H9 (cell line): ENCODE results near the gene DMD. TPM values are rescaled to one million over a fixed set of nuclear protein-coding genes. Genes with fewer than 3 reads are reported as not detected.

Experiments used
- DNase-seq: peaks from one replicate; pipeline ENCODE4 v3.0.0-alpha.2; 2017
- H2AFZ ChIP-seq: one replicate; pipeline ENCODE4 v1.6.1; 2013; ENCODE audit warnings: mild to moderate bottlenecking, low read length, control low read depth, moderate library complexity
- H2AK5ac ChIP-seq: 2 replicates; pipeline ENCODE4 v1.6.1; 2013; ENCODE audit warnings: low read length, control low read depth, mixed read lengths; ENCODE audit not compliant: insufficient read length
- H2BK120ac ChIP-seq: one replicate; pipeline ENCODE4 v1.6.1; 2013; ENCODE audit warnings: low read depth, mild to moderate bottlenecking, low read length, control low read depth, inconsistent platforms; ENCODE audit not compliant: poor library complexity, severe bottlenecking
- H2BK12ac ChIP-seq: 2 replicates; pipeline ENCODE4 v1.6.1; 2013; ENCODE audit warnings: low read length, control low read depth, mixed read lengths, low read depth; ENCODE audit not compliant: insufficient read length
- H2BK15ac ChIP-seq: 2 replicates; pipeline ENCODE4 v1.6.1; 2013; ENCODE audit warnings: low read depth, low read length, control low read depth
- H2BK20ac ChIP-seq: one replicate; pipeline ENCODE4 v1.6.1; 2013; ENCODE audit warnings: low read depth, mild to moderate bottlenecking, low read length, control low read depth, inconsistent platforms; ENCODE audit not compliant: poor library complexity, severe bottlenecking
- H2BK5ac ChIP-seq: 2 replicates; pipeline ENCODE4 v1.6.1; 2013; ENCODE audit warnings: low read length, control low read depth, mixed read lengths; ENCODE audit not compliant: insufficient read length
- H3K14ac ChIP-seq: 2 replicates; pipeline ENCODE4 v1.6.1; 2013; ENCODE audit warnings: low read length, control low read depth; ENCODE audit not compliant: insufficient read depth
- H3K18ac ChIP-seq: 2 replicates; pipeline ENCODE4 v1.6.1; 2013; ENCODE audit warnings: low read depth, mild to moderate bottlenecking, mixed read lengths, low read length, control low read depth; ENCODE audit not compliant: insufficient read length
- H3K23ac ChIP-seq: 2 replicates; pipeline ENCODE4 v1.6.1; 2013; ENCODE audit warnings: low read length, control low read depth, mixed read lengths, low read depth; ENCODE audit not compliant: insufficient read length
- H3K23me2 ChIP-seq: 2 replicates; pipeline ENCODE4 v1.6.1; 2013; ENCODE audit warnings: low read depth, mild to moderate bottlenecking, mixed read lengths, low read length, control low read depth; ENCODE audit not compliant: insufficient read length, poor library complexity, severe bottlenecking
- H3K27ac ChIP-seq: 2 replicates; pipeline ENCODE4 v1.5.1; 2013; ENCODE audit warnings: low read length, control low read depth, mixed read lengths, low read depth; ENCODE audit not compliant: insufficient read length
- H3K27me3 ChIP-seq: 2 replicates; pipeline ENCODE4 v1.6.1; 2013; ENCODE audit warnings: low read length, control low read depth, inconsistent platforms; ENCODE audit not compliant: insufficient read depth
- H3K4ac ChIP-seq: 2 replicates; pipeline ENCODE4 v1.6.1; 2013; ENCODE audit warnings: low read depth, mild to moderate bottlenecking, control low read depth, inconsistent platforms, low read length, moderate library complexity
- H3K4me1 ChIP-seq: 2 replicates; pipeline ENCODE4 v1.6.1; 2013; ENCODE audit warnings: low read length, control low read depth, inconsistent platforms; ENCODE audit not compliant: insufficient read depth
- H3K4me2 ChIP-seq: 2 replicates; pipeline ENCODE4 v1.6.1; 2013; ENCODE audit warnings: low read length, control low read depth, mixed read lengths; ENCODE audit not compliant: insufficient read length, insufficient read depth
- H3K56ac ChIP-seq: 2 replicates; pipeline ENCODE4 v1.6.1; 2013; ENCODE audit warnings: low read depth, mild to moderate bottlenecking, mixed read lengths, low read length, control low read depth; ENCODE audit not compliant: insufficient read length
- H3K79me1 ChIP-seq: 2 replicates; pipeline ENCODE4 v1.6.1; 2013; ENCODE audit warnings: low read depth, mild to moderate bottlenecking, moderate library complexity, low read length, control low read depth, inconsistent platforms; ENCODE audit not compliant: insufficient read depth, poor library complexity, severe bottlenecking
- H3K79me2 ChIP-seq: 2 replicates; pipeline ENCODE4 v1.6.1; 2013; ENCODE audit warnings: low read length, control low read depth, inconsistent platforms; ENCODE audit not compliant: insufficient read depth
- H3K9ac ChIP-seq: 2 replicates; pipeline ENCODE4 v1.6.1; 2013; ENCODE audit warnings: low read length, control low read depth, mixed read lengths; ENCODE audit not compliant: insufficient read length; ENCODE audit errors: extremely low read depth
- H3K9me3 ChIP-seq: one replicate; pipeline ENCODE4 v1.6.1; 2013; ENCODE audit warnings: low read depth, low read length, inconsistent platforms; ENCODE audit not compliant: control insufficient read depth
- H3T11ph ChIP-seq: one replicate; pipeline ENCODE4 v1.6.1; 2013; ENCODE audit warnings: mild to moderate bottlenecking, low read length, control low read depth, inconsistent platforms
- H4K20me1 ChIP-seq: one replicate; pipeline ENCODE4 v1.6.1; 2013; ENCODE audit not compliant: control insufficient read depth, insufficient read length, insufficient read depth
- H4K5ac ChIP-seq: 2 replicates; pipeline ENCODE4 v1.6.1; 2013; ENCODE audit warnings: low read depth, mild to moderate bottlenecking, mixed read lengths, low read length, control low read depth; ENCODE audit not compliant: insufficient read length
- H4K8ac ChIP-seq: replicated peaks from 2 replicates; pipeline ENCODE4 v1.6.1; 2013; ENCODE audit warnings: low read length, control low read depth, mixed read lengths, low read depth; ENCODE audit not compliant: insufficient read length
- H4K91ac ChIP-seq: 2 replicates; pipeline ENCODE4 v1.6.1; 2013; ENCODE audit warnings: low read depth, mild to moderate bottlenecking, moderate library complexity, mixed read lengths, low read length, control low read depth; ENCODE audit not compliant: insufficient read length
- H3K27ac Mint-ChIP-seq, 3 experiments: 2 replicates in 2 of 3; 3 replicates in 1 of 3; pipeline ENCODE4 v1.8.0; 2020 to 2021; ENCODE audit warnings: mixed read lengths in 3 of 3, mild to moderate bottlenecking in 1 of 3, moderate library complexity in 1 of 3
- H3K27me3 Mint-ChIP-seq: 2 replicates; pipeline ENCODE4 v1.8.0; 2021; ENCODE audit warnings: low read depth, mild to moderate bottlenecking, moderate library complexity, mixed read lengths
- H3K36me3 Mint-ChIP-seq, 3 experiments: 2 replicates in 2 of 3; 3 replicates in 1 of 3; pipeline ENCODE4 v1.8.0; 2020 to 2021; ENCODE audit warnings: low read depth in 3 of 3, mixed read lengths in 3 of 3; ENCODE audit not compliant: insufficient read depth in 1 of 3
- H3K4me1 Mint-ChIP-seq, 2 experiments: 2 replicates each; pipeline ENCODE4 v1.8.0; 2020; ENCODE audit warnings: mixed read lengths in 2 of 2
- H3K4me3 Mint-ChIP-seq, 2 experiments: 2 replicates in 1 of 2; 3 replicates in 1 of 2; pipeline ENCODE4 v1.8.0; 2020 to 2021; ENCODE audit warnings: mild to moderate bottlenecking in 2 of 2, mixed read lengths in 2 of 2, moderate library complexity in 1 of 2
- H3K9me3 Mint-ChIP-seq, 2 experiments: 2 replicates in 1 of 2; 3 replicates in 1 of 2; pipeline ENCODE4 v1.8.0; 2020; ENCODE audit warnings: mild to moderate bottlenecking in 2 of 2, mixed read lengths in 2 of 2, moderate library complexity in 1 of 2
- CTCF ChIP-seq: fragments of 200-600 bp; sonication (generic); conservative IDR thresholded peaks from 3 replicates; pipeline ENCODE4 v1.8.0; 2021; ENCODE audit warnings: antibody characterized with exemption, mild to moderate bottlenecking
- WGBS: extraction: QIAGEN DNeasy Blood & Tissue Kit; methylation state at CpG from one replicate; pipeline ENCODE4 v1.1.7; 2013; ENCODE audit warnings: missing lambda C conversion rate, low lambda C conversion rate, mixed read lengths; ENCODE audit not compliant: insufficient read length; ENCODE audit errors: extremely low coverage; 5-methylcytosine and 5-hydroxymethylcytosine counted together
- total RNA-seq: library from RNA; stranded (reverse); gene quantifications from 2 replicates; pipeline ENCODE4 v1.2.1, GENCODE V29; 2021

DMD gene
- total RNA-seq, 1 experiment from 2014 or later: 3.8 TPM

GRCh38 chrX:32572644-32573043, 638.7 kb downstream of the DMD start:
- H3K4me1 ChIP-seq: peaks cover 2% of the 10 kb centered on the region; the same call in 1 of the 2 replicates
- H3K4ac ChIP-seq: no peak overlapping the region
- no peaks in the 10 kb centered on the region for H3K27me3 ChIP-seq
- no peak overlapping the region for H4K91ac ChIP-seq
- H3K79me2 ChIP-seq: no peaks in the 10 kb centered on the region
- H3K27ac Mint-ChIP-seq: no peak overlapping the region
- no peak overlapping the region for H3K4me3 Mint-ChIP-seq
- no peak overlapping the region for H3K14ac ChIP-seq
- H2AK5ac ChIP-seq: no peak overlapping the region
- H4K8ac ChIP-seq: no peak overlapping the region
- no peak overlapping the region for H3K56ac ChIP-seq
- no peaks in the 10 kb centered on the region for H3K23me2 ChIP-seq
- no peaks in the 10 kb centered on the region for H3K27me3 Mint-ChIP-seq
- no peak overlapping the region for H2BK20ac ChIP-seq
- peaks cover 0 to 29% of the 10 kb centered on the region in 2 experiments; a peak in 3 of 5 replicates for H3K9me3 Mint-ChIP-seq
- H2BK15ac ChIP-seq: no peak overlapping the region
- H4K20me1 ChIP-seq: no peaks in the 10 kb centered on the region
- DNase-seq: no peak
- no peaks in the 10 kb centered on the region; a peak in 1 of 7 replicates for H3K36me3 Mint-ChIP-seq
- no peak for TF ChIP-seq CTCF
- no peak overlapping the region for H2BK12ac ChIP-seq
- H3K23ac ChIP-seq: no peak overlapping the region
- H3K4me2 ChIP-seq: no peak overlapping the region
- H2AFZ ChIP-seq: no peak overlapping the region
- H2BK5ac ChIP-seq: no peak overlapping the region
- no peaks in the 10 kb centered on the region for H3K9me3 ChIP-seq
- no peak overlapping the region for H3K9ac ChIP-seq
- peaks cover 8 to 9% of the 10 kb centered on the region in 2 experiments for H3K4me1 Mint-ChIP-seq
- no CpG with 5 or more reads among the region's 2 CpGs for WGBS
- H4K5ac ChIP-seq: no peak overlapping the region
- no peaks in the 10 kb centered on the region for H3K79me1 ChIP-seq
- no peak overlapping the region for H3K27ac ChIP-seq
- H3T11ph ChIP-seq: no peak overlapping the region
- no peak overlapping the region for H3K18ac ChIP-seq
- H2BK120ac ChIP-seq: no peak overlapping the region
